Stimulated activated CD4-positive, alpha-beta T cell treated with anti-CD3 and anti-CD28 coated beads, Interleukin-2, amount 100 ng/mL, for 24 hours (primary cell): Measurements from ENCODE around the gene PCSK5.
"Not testable (repeated sequence)": the region's sequence is repeated elsewhere in the genome, so short reads cannot be mapped to it uniquely, and the experiment has no call there.

Source experiments
- DNase-seq, 2 donors: peaks; one replicate each; pipeline ENCODE4 v3.0.0-alpha.2; 2020

PCSK5 gene

GRCh38 chr9:76020652-76021051 lies 130.2 kb downstream of the PCSK5 start:
- DNase-seq: peak in 1 of 2 donors; percentile 25

DNA sequence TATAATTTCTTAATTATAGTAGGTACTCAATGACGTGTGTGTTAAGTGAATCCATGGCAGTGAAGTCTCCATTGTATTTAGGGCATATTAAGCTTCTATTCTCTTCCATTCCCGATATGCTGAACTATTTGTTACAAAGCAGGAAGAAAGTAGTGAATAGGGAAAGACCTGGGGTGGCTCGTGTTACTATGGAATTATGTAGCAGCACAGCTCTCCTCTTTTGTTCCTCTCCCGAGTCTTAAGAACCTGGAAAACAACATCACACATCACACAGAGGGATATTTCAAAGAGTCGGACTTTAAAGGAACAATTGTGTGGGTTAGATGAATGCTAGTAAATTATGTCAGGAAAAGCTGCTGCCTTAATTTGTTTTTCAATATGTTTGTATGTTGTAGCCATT lies 131.8 kb downstream of the PCSK5 start:
- no peak for DNase-seq

- no peak for DNase-seq
Measured at GRCh38 chr9:76023715-76024195, 133.3 kb downstream of the PCSK5 start.

DNA sequence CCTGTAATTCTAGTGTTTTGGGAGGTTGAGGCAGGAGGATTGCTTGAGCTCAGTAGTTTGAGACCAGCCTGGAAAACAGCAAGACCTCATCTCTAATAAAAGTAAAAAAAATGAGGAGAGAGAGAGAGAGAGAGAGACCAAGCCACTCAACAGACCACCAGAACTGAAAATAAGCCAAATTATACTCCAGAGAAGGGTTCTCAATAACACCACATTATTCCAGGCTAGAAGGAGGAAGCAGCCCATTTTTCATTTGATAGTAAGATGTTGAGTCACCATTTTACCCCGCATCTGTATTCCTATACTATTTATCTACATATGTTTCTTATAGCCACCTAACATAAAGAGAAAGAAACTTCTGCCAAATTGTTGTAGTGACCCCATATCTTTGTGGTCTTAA lies 134.8 kb downstream of the PCSK5 start:
- no peak for DNase-seq

GRCh38 chr9:76026796-76027195 lies 136.3 kb downstream of the PCSK5 start:
- no peak for DNase-seq

GRCh38 chr9:76027416-76027815 lies 136.9 kb downstream of the PCSK5 start:
- no peak for DNase-seq

DNA sequence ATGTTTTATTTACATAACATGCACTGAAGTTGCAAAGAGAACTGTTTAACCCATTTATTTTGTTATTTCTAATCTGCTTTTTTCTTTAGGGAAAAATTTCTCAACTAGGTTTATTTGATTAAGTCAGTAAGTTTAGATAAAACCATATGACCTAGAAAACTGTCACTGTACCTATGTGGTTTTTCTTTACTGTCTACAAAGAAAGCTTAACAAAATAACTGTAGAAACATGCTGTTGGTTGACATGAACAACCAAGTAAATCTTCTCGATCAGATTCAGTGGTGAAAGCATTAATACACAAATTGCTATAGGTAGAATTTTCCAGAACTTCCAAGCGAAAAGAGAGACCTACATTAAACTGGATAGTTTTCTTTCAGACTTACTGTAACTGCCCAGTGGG lies 137.4 kb downstream of the PCSK5 start:
- DNase-seq: no peak

GRCh38 chr9:76032038-76032796 lies 141.7 kb downstream of the PCSK5 start:
- no peak for DNase-seq

GRCh38 chr9:76032797-76033373 lies 142.4 kb downstream of the PCSK5 start:
- no peak for DNase-seq

DNA sequence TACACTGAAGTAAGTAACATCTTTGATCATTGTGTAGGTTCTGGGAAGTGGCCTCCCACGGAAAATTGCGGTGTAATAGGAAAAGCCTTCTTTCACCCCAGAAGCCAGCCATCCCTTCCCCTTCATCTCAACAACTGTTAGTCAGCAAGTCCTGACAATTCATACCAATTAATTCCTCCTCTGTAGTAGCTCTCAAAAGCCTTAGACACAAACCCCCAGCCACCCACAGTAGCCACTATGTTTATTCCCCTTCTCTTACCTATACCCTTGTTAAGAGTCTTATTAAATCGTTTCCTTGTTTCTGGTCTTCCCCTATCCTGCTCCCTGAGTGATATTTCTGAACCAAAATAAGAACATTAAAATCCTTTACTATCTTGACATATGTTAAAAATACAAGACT lies 143.6 kb downstream of the PCSK5 start:
- no peak for DNase-seq

DNA sequence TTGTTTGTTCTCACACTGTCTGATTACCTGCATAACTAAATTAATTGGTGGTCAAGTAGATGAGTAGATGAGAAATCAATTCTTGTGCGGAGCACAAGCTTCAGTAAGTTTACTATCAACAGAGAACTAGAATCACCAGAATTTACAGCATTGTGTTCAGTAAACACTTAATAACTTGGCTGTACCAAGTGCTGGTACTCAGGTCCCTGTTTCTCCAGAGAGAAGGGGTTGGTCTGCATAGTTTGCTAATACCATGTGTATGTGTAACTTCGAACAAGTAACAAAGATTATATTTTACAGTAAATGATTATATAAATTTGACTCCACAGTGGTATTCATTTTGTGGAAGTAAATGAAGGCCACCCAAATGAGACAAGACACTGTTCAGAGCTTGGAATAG lies 146.3 kb downstream of the PCSK5 start:
- DNase-seq: no peak

DNA sequence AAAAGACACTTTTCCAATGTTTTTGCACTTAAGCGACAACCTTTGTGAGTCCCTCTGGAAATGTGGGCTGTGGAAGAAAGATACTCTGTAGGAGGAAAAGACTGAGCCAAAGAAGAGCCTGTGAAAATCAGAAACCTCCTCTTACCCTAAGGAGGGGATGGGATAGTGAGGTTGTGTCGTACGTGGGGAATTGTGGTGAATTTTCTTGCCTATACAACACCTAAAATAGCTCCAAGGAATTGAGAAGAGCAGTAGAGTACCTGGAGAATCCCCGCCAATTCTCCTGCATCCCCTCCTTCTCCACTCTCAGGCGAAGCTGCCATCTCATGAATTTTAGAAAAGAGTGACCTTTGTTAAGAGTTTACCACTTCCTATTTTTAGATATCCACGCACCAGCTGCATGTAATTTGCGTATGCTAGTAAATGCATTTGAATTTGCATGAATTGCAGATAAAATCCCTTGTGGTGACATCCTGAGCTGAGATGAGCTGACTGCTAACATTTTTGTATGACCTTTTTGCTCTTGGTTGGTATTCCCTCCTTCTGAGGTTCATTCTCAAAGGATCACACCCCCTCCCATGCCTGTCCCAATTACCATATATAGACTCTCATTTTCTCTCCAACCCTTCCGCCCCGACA lies 147.2 kb downstream of the PCSK5 start:
- DNase-seq: no peak

DNA sequence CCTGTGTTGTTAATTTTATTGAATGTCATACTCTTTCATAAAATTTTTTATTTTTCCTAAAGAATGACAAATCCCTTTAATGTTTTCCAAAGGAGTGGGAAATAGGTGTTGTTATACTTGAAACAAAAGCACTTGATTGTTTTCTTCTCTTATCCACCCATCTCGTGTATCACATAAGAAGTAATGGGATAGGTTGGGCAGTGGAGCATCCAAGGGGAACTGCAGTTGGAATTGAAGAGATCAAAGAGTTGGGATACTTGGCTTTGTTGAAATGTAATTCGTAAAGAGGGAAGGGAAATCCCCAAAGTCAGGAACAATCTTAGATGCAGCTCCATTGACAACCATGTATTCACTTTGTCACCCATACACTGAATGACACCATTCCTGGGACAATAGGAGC lies 148.0 kb downstream of the PCSK5 start:
- DNase-seq: no peak

GRCh38 chr9:76044266-76044819 lies 153.9 kb downstream of the PCSK5 start:
- no peak for DNase-seq

- DNase-seq: no peak
Measured at GRCh38 chr9:76045221-76045620, 154.7 kb downstream of the PCSK5 start.

GRCh38 chr9:76049341-76049740 lies 158.9 kb downstream of the PCSK5 start:
- no peak for DNase-seq

GRCh38 chr9:76067696-76068095 lies 177.2 kb downstream of the PCSK5 start:
- DNase-seq: no peak

DNA sequence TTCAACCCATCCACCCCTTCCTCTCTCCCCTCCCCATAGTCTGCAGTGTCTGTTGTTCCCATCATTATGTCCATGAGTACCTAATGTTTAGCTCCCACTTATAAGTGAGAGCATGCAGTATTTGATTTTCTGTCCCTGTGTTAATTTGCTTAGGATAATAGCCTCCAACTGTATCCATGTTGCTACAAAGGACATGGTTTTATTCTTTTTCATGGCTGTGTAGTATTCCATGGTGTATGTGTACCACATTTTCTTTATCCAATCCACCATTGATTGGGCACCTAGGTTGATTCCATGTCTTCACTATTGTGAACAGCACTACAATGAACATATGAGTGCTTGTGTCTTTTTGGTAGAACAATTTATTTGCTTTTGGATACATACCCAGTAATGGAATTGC lies 187.1 kb downstream of the PCSK5 start:
- no peak for DNase-seq

GRCh38 chr9:76081281-76081680 lies 190.8 kb downstream of the PCSK5 start:
- DNase-seq: not testable (repeated sequence)

- DNase-seq: no peak
Measured at GRCh38 chr9:76082057-76082456, 191.6 kb downstream of the PCSK5 start.

- no peak for DNase-seq
Measured at GRCh38 chr9:76085596-76085995, 195.1 kb downstream of the PCSK5 start.

DNA sequence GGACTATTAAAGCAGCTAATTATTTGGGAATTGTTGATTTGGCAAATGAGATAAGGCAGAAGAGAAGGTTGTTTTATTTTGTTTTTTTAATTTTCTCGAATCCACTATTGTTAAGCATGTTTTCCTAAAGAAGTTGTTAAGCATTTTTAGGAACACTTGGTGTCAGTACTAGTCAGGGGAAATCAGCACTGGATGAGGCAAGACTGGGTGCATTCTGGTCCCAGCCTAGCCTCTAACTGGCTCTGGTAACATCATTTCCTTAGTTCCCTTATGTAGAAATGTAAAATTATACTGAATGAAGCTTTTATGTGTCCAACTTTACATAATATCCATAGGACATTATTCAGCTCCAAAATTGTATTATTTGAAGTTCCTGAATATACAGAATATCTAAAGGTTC lies 196.1 kb downstream of the PCSK5 start:
- no peak for DNase-seq

DNA sequence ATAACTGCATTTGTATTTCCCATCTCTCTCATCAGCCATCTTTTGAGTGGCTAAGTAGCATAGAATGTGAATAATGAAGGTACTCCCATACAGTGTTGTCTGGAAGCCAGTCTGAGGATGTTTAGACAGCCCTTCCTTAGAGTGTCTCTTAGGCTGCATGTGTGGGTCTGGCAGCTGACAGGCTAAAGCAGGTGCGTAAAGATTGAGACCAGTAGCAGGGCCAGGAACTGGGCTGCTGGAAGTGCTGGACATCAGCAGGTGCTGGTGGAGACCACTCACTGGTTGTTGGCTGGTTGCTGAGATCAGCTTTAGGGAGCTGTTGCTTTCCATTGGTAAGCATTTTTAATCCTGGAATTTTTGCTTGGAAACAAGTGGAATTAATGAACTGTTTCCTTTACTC lies 197.5 kb downstream of the PCSK5 start:
- DNase-seq: no peak

DNA sequence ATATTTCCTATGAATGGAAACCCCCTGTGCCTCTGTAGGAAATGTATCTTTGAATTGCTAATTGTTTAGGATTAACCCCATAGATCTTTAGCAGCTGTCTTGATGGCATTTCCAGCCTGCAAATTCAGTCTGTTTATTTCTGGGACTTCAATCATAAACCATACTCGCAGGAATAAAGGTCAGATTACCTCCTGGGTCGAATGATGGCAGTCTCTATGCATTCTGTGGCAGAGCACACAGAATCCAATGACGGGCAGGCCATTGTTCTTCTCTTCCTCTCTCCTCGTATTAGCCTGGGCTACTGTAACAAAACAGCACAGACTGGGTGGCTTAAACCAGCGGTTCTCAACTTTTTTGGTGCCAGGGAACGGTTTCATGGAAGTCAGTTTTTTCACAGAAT lies 199.9 kb downstream of the PCSK5 start:
- no peak for DNase-seq
